HUES6 (cell line): ENCODE data around the gene EFNA1.
A peak's percentile ranks its signal among the peaks of the same experiment; 100 is the strongest.

ENCODE experiments used
- H3K27ac ChIP-seq: 2 replicates; pipeline ENCODE4 v1.7.0; 2013; ENCODE audit warnings: low read depth, mild to moderate bottlenecking, low read length, inconsistent platforms
- H3K27me3 ChIP-seq: 2 replicates; pipeline ENCODE4 v1.6.1; 2013; ENCODE audit warnings: low read length; ENCODE audit not compliant: control insufficient read depth, insufficient read depth
- H3K36me3 ChIP-seq: 2 replicates; pipeline ENCODE4 v1.6.1; 2013; ENCODE audit warnings: low read length; ENCODE audit not compliant: control insufficient read depth, insufficient read depth
- H3K4me1 ChIP-seq: 2 replicates; pipeline ENCODE4 v1.6.1; 2013; ENCODE audit warnings: low read length; ENCODE audit not compliant: control insufficient read depth, insufficient read depth
- H3K4me3 ChIP-seq: 2 replicates; pipeline ENCODE4 v1.5.1; 2013; ENCODE audit warnings: low read depth, low read length
- H3K9ac ChIP-seq: one replicate; pipeline ENCODE4 v1.6.1; 2013; ENCODE audit warnings: mild to moderate bottlenecking, low read length
- H3K9me3 ChIP-seq: 2 replicates; pipeline ENCODE4 v1.6.1; 2013; ENCODE audit warnings: low read depth, low read length; ENCODE audit not compliant: control insufficient read depth, insufficient read depth

The EFNA1 gene

DNA sequence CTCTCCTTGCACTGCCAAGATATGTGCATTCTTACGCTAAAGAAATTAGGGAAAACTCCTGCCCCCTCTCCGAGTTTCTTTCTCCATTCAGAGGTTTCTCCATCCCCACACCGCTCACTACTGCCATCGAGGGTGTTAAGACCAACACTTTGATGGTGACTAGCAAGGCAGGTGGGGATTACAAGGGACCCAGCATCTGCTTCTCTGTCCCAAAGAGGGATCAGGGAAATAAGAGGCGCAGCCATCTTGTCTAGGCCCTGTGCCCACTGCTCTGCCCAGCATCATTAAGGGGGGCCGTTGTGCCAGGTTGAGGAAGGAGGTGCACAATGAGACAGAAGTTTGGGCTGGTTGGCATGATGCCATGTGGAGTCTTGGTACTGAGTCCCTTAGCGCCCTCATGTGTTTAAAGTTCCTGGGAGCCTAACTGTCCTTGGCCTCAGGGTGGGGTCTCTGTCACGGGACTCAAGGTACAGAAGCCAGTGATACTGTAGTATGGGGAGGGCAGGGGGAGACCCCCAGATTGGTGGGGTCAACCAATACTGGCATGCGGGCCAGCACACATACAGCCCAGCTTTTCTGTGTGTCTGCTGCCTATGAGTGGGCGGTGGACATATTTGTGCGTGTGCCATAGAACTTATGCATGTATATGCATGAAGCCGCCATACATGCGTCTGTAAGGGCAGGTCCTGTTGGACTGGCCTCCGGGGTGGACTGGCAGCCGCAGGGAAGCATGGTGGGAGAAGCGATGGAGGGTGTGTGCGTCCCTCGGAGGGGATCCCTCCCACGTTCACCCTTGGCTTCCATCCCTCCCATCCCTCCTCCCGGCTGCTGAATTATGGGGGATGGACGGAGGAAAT is 43.6 kb upstream of the EFNA1 start:
- peaks cover 57% of the 10 kb centered on the region for H3K27me3 ChIP-seq
- no peaks in the 10 kb centered on the region for H3K9me3 ChIP-seq
- H3K4me3 ChIP-seq = peak overlapping the region; percentile 84
- H3K36me3 ChIP-seq = no peaks in the 10 kb centered on the region
- H3K4me1 ChIP-seq = peaks cover 37% of the 10 kb centered on the region
- H3K9ac ChIP-seq = no peak overlapping the region
- H3K27ac ChIP-seq = no peak overlapping the region

DNA sequence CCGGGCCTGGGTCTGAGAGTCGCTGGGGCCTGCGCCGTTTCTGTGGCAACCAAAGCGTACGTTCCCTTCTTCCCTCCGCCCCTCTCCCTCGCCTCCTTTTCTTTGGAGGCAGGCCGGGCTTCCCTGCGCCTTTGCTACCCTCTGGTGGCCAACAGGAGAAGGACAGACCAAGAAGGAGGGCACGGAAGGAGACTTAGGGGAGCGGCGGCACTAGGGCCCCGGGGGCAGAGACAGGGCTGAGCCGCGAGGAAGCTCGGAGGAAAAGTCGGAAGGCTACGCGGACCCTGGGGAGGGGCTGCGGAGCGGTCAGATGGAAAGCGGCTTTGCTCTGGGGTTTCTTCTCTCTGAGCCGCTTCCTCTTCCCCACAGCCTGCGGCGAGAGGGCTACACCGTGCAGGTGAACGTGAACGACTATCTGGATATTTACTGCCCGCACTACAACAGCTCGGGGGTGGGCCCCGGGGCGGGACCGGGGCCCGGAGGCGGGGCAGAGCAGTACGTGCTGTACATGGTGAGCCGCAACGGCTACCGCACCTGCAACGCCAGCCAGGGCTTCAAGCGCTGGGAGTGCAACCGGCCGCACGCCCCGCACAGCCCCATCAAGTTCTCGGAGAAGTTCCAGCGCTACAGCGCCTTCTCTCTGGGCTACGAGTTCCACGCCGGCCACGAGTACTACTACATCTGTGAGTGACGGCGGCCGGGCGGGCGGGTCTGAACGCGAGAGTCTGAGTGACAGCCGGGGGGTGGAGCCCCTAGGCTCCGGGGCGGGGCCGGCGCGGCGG is 42.8 kb upstream of the EFNA1 start:
- Histone ChIP-seq H3K4me3 (peak overlapping the region; percentile 84), H3K27ac (no peak overlapping the region), H3K4me1 (peaks cover 30% of the 10 kb centered on the region), H3K27me3 (peaks cover 49% of the 10 kb centered on the region), H3K36me3 (no peaks in the 10 kb centered on the region), H3K9ac (no peak overlapping the region), H3K9me3 (no peaks in the 10 kb centered on the region)

DNA sequence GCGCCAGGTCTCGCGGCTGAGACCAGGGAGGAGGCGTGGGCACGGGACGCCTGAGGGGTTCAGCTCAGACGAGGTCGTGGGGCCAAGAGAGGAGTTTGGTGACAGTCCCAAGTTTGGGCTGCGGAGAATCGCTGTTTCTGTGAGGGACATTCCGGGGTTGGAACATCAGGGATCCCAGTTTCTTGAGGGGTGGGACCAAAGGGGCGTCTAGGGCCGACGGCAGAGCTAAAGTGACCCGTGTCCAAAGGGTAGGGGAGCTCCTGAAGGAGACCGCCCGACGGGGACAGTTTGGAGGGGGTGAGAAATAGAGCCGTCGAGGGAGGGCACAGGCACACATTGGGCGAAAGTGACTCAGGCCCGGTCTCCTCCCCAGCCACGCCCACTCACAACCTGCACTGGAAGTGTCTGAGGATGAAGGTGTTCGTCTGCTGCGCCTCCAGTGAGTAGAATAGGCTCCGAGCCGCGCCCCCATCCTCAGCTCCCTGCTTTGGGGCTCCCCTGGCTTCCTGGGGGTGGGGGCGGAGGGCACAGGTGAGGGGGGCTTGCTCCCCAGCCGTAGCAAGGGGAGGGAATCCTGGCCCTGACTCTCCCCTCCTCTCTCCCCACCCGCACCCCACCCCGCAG is 42.1 kb upstream of the EFNA1 start:
- no peak overlapping the region for H3K9ac ChIP-seq
- H3K27ac ChIP-seq = no peak overlapping the region
- H3K9me3 ChIP-seq = no peaks in the 10 kb centered on the region
- H3K27me3 ChIP-seq = peaks cover 42% of the 10 kb centered on the region
- peak overlapping the region; percentile 84 for H3K4me3 ChIP-seq
- H3K4me1 ChIP-seq = peaks cover 28% of the 10 kb centered on the region
- H3K36me3 ChIP-seq = no peaks in the 10 kb centered on the region

DNA sequence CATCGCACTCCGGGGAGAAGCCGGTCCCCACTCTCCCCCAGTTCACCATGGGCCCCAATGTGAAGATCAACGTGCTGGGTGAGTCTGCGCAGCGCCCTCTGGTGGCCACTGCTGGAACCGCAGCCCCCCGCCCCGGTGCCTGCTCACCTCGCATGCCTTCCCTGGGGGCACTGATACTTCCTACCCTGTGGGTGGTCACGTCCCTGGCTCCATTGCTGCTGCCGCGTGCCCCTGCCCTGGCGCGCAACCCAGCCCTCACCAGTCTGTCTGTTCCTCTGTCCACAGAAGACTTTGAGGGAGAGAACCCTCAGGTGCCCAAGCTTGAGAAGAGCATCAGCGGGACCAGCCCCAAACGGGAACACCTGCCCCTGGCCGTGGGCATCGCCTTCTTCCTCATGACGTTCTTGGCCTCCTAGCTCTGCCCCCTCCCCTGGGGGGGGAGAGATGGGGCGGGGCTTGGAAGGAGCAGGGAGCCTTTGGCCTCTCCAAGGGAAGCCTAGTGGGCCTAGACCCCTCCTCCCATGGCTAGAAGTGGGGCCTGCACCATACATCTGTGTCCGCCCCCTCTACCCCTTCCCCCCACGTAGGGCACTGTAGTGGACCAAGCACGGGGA is 41.4 kb upstream of the EFNA1 start:
- Histone ChIP-seq H3K9ac (no peak overlapping the region), H3K4me3 (peak overlapping the region; percentile 84), H3K27me3 (peaks cover 35% of the 10 kb centered on the region), H3K4me1 (peaks cover 29% of the 10 kb centered on the region), H3K27ac (no peak overlapping the region), H3K36me3 (no peaks in the 10 kb centered on the region), H3K9me3 (no peaks in the 10 kb centered on the region)

DNA sequence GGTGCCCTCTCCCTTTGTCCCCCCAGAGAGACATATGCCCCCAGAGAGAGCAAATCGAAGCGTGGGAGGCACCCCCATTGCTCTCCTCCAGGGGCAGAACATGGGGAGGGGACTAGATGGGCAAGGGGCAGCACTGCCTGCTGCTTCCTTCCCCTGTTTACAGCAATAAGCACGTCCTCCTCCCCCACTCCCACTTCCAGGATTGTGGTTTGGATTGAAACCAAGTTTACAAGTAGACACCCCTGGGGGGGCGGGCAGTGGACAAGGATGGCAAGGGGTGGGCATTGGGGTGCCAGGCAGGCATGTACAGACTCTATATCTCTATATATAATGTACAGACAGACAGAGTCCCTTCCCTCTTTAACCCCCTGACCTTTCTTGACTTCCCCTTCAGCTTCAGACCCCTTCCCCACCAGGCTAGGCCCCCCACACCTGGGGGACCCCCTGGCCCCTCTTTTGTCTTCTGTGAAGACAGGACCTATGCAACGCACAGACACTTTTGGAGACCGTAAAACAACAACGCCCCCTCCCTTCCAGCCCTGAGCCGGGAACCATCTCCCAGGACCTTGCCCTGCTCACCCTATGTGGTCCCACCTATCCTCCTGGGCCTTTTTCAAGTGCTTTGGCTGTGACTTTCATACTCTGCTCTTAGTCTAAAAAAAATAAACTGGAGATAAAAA is 40.7 kb upstream of the EFNA1 start:
- Histone ChIP-seq H3K9ac (no peak overlapping the region), H3K36me3 (no peaks in the 10 kb centered on the region), H3K27ac (no peak overlapping the region), H3K27me3 (peaks cover 33% of the 10 kb centered on the region), H3K4me3 (no peak overlapping the region), H3K4me1 (peaks cover 29% of the 10 kb centered on the region), H3K9me3 (no peaks in the 10 kb centered on the region)

DNA sequence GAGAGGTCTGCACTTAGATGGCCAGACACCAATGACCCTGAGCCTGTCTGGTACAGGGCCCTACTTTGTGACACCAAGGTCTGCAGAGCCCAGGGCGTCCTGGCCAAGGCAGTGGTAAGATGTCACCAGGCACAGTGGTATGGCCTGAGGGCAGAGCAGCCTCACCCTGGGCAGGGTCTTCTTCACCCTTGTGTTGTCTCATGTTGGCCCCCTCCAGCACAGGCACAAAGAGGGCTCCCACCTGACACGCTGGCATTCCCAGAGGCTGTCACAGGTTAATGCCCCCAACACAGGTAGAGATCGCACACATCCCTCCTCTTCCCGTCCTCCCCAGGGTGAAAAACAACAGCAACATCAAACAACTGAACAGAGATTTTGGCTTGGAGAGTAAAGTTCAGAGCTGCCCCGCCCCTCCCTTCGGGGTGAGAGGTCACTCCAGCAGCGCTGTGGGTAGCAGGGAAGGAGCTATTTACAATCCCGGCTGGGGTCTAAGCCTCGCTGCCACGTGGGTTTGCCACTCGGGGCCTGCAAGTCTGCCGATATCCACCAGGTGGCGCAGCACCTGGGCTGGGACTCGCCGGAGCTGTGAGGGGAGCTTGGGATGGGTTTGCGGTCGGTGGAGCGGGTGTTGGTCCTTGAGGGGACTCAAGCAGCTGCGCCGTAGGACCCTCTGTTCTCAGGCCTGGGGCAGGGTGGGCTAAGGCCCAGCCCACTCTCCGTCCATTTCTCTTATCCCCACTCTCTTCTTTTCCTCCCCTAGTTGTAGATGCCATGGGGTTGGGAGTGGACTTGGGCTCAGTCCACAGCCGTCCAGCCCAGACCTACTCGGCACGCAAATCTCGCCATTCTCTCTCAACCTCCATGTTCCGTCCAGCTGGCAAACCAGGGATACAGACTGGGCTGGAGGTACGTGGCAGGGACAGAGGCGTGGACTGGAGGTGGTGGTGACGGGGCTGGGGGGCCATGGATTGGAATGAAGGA is 36.3 kb upstream of the EFNA1 start:
- Histone ChIP-seq H3K4me3 (peak overlapping the region; percentile 38; the same call in 1 of the 2 replicates), H3K27ac (no peak overlapping the region), H3K9ac (no peak overlapping the region), H3K36me3 (no peaks in the 10 kb centered on the region), H3K4me1 (peaks cover 19% of the 10 kb centered on the region), H3K27me3 (peaks cover 17% of the 10 kb centered on the region), H3K9me3 (no peaks in the 10 kb centered on the region)

DNA sequence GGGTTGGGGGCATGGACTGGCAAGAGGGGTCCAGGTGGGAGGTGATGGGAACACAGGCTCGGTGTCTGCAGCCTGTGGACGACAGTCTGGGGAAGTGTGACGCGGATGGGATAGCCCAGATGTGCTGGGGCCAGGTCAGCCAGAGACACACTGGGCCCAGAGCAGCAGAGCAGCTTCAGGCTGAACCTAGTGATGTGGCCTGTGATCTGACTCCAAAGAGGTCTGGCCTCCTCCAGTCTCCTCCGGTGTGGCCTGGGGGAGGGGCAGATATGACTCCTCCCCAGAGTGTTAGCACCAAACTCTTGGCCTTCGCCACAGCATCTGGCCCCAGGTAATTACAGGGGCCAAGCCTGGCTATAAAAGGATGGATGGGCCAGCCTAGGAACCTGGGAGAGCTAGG is 35.5 kb upstream of the EFNA1 start:
- peaks cover 14% of the 10 kb centered on the region for H3K4me1 ChIP-seq
- H3K9me3 ChIP-seq = no peaks in the 10 kb centered on the region
- no peak overlapping the region for H3K9ac ChIP-seq
- peaks cover 19% of the 10 kb centered on the region for H3K27me3 ChIP-seq
- no peak overlapping the region for H3K27ac ChIP-seq
- H3K4me3 ChIP-seq = no peak overlapping the region
- H3K36me3 ChIP-seq = no peaks in the 10 kb centered on the region

DNA sequence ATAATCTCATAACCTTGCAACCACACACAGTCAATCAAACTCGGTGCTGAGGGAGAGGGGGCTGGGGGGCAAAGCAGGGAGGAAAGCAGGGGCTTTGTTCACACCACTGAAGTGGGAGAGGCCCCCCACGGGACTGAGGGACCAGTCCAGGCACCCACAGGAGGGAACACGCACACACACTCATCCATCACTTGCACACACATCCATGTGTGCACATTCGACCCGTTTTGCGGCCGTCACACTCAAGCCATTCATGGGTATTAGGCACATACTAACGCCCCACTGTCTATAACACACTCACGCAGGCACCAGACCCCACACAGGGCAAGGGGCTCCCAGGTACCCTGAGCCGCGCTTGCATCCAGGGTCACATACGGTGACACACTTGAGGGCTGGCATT is 35.0 kb upstream of the EFNA1 start:
- no peaks in the 10 kb centered on the region for H3K36me3 ChIP-seq
- H3K9ac ChIP-seq = no peak overlapping the region
- no peaks in the 10 kb centered on the region for H3K9me3 ChIP-seq
- H3K4me3 ChIP-seq = no peak overlapping the region
- peaks cover 14% of the 10 kb centered on the region for H3K4me1 ChIP-seq
- no peak overlapping the region for H3K27ac ChIP-seq
- H3K27me3 ChIP-seq = peaks cover 19% of the 10 kb centered on the region

DNA sequence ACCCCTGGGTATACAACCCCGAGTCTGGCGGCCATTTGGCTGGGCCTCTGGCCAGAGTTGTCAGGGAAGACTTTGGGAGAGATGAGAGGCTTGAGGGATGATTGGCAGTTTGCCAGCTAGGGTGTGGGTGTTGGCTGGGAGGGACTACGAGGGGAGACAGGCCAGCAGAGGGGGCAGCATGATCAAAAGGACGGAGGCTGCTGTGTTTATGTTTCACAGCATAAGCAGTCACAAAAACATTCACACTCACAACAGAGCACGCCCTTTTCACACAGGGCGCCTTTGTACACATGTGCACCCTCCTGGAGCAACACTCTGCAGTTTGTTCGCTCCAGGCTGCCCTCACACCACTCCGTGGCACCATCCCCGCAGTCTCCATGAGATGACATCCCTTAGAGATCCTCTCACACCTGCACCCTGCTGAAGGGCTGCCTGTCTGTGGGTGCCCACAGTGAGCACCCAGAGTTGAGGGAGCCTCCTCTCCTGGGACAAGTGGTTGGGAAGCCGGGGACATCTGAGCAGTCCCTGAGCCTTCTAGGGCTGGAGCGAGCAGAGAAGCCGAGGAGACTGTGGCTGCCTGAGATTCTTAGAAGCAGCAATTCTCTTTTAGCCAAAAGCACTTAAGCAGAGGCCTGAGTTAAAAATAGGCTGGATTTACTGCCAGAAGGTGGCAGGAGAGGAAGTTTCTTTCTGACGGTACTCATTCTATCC is 33.6 kb upstream of the EFNA1 start:
- no peak overlapping the region for H3K4me3 ChIP-seq
- H3K36me3 ChIP-seq = no peaks in the 10 kb centered on the region
- H3K9me3 ChIP-seq = no peaks in the 10 kb centered on the region
- H3K9ac ChIP-seq = no peak overlapping the region
- H3K27me3 ChIP-seq = peaks cover 17% of the 10 kb centered on the region
- H3K27ac ChIP-seq = no peak overlapping the region
- peaks cover 14% of the 10 kb centered on the region for H3K4me1 ChIP-seq
